Sigmoid colon (tissue), 4 donors: ENCODE measurements around the gene B3GAT1.

Experiments used
- POLR2A ChIP-seq, 2 donors: fragments of 450-650 bp; IDR thresholded peaks; one replicate each; pipeline ENCODE4 v1.6.1; 2016; ENCODE audit warnings: antibody characterized with exemption in 2 of 2, mild to moderate bottlenecking in 2 of 2, moderate library complexity in 2 of 2
- POLR2AphosphoS5 ChIP-seq, 4 donors: sonication (generic); formaldehyde crosslinking; IDR thresholded peaks; one replicate each; pipeline ENCODE4 v1.6.1; 2017; ENCODE audit warnings: antibody characterized with exemption in 4 of 4
- TF ChIP-seq, protein P1 (sequence below), 4 experiments: fragments of 450-650 bp in 3 of 4; fragments of 200-600 bp in 1 of 4; IDR thresholded peaks; one replicate each; pipeline ENCODE4 v1.5.1; 2016 to 2019; ENCODE audit warnings: antibody characterized with exemption in 4 of 4, mild to moderate bottlenecking in 3 of 4, moderate library complexity in 2 of 4

DNA sequence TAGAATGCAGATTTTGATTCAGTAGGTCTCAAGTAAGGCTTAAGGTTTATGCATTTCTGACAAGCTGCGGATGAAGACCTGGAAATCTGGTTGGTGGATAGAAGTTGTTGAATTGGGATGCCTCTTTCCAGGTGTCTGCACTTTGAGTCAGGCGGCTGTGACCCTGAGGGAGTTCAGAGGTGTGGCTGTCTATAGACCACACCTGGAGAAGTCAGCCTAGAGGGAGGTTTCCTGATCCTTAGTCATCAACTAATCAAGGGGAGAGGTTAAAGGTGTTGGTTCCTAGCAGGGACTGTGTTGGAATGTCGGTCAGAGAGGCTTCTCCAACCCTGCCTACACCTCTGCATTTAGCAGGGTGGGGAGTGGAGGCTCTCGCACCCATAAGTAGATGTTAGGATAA is 72.3 kb downstream of the B3GAT1 start:
- no peak for TF ChIP-seq POLR2A (IDR thresholded peaks at IDR 0.05)
- TF ChIP-seq POLR2AphosphoS5 (IDR thresholded peaks at IDR 0.05): no peak
- TF ChIP-seq, protein P1, sequence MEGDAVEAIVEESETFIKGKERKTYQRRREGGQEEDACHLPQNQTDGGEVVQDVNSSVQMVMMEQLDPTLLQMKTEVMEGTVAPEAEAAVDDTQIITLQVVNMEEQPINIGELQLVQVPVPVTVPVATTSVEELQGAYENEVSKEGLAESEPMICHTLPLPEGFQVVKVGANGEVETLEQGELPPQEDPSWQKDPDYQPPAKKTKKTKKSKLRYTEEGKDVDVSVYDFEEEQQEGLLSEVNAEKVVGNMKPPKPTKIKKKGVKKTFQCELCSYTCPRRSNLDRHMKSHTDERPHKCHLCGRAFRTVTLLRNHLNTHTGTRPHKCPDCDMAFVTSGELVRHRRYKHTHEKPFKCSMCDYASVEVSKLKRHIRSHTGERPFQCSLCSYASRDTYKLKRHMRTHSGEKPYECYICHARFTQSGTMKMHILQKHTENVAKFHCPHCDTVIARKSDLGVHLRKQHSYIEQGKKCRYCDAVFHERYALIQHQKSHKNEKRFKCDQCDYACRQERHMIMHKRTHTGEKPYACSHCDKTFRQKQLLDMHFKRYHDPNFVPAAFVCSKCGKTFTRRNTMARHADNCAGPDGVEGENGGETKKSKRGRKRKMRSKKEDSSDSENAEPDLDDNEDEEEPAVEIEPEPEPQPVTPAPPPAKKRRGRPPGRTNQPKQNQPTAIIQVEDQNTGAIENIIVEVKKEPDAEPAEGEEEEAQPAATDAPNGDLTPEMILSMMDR (IDR thresholded peaks at IDR 0.05): no peak
